ENCODE data around the gene USP3. TPM values are rescaled to one million over a fixed set of nuclear protein-coding genes. Genes with fewer than 3 reads are reported as not detected.

Gene USP3
- total and polyA plus RNA-seq, 5 donors from 2014 or later = 49.5 to 223 (median 55.7) TPM

DNA sequence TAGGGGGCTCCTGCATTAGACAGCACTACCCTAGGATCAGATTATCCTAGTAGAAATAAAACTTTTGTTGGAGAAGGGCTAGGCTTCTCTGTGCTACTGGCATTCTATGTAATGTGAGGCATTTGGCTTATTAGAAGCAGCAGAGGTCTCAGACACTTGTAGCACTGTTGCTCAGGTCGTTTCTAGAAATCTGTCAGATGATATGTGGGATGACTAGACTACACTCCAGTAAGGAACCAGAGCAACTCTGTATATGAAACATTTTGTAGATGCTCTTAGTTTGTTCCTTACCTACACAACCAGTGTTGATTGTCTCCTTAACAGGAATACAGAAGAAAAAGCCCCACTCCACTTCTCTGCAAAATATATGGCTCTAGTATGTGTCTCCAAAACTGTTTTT, 70.9 kb downstream of the USP3 start:
- H3K9me3 ChIP-seq (ENCODE audit: control insufficient read depth in 2 of 2, low read length in 2 of 2) = no peaks in the 10 kb centered on the region
- Mint-ChIP-seq H3K36me3 (peaks cover 49% of the 10 kb centered on the region), H3K27me3 (no peaks in the 10 kb centered on the region), H3K9me3 (no peaks in the 10 kb centered on the region), H3K4me3 (no peak overlapping the region), H3K4me1 (peaks cover 2 to 25% (median 9%) of the 10 kb centered on the region in 4 donors), H3K27ac (no peak overlapping the region)
- ATAC-seq (ENCODE audit: low read depth in 2 of 2) (no peak), DNase-seq (no peak)
- H3K27me3 ChIP-seq (ENCODE audit: control insufficient read depth, insufficient read depth, low read length) = no peaks in the 10 kb centered on the region
- no peak overlapping the region for H3K27ac ChIP-seq (ENCODE audit: insufficient read depth, low read length, poor library complexity, severe bottlenecking)
- H3K4me3 ChIP-seq (ENCODE audit: low read depth, low read length) = no peak overlapping the region
- H3K4me1 ChIP-seq (ENCODE audit: control insufficient read depth, insufficient read depth, low read length, poor library complexity, severe bottlenecking) = no peaks in the 10 kb centered on the region
- peaks cover 81% of the 10 kb centered on the region for H3K36me3 ChIP-seq (ENCODE audit: control insufficient read depth, insufficient read depth, low read length)

DNA sequence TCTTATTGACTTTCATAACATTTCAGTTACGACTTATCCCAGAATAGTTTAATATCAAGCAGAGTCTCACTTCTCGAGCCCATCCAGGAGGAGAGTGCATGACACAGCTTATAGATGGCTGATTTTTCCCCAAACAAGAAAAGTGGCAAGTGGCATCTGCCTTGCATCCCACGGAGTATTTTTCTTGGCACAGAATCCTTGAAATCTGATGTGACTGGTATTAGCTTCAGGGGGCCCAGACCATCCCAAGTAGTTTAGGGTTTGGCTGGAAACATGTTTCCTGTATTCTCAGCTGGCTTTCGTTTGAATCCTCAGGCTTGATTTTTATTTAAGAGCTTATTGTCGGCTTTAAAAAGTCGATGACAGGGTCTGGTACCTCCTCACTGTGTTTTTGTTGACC, 72.0 kb downstream of the USP3 start:
- H3K9me3 Mint-ChIP-seq = no peaks in the 10 kb centered on the region
- H3K4me3 ChIP-seq (ENCODE audit: low read depth, low read length) = no peak overlapping the region
- no peaks in the 10 kb centered on the region for H3K27me3 Mint-ChIP-seq
- no peak overlapping the region for H3K27ac ChIP-seq (ENCODE audit: insufficient read depth, low read length, poor library complexity, severe bottlenecking)
- no peaks in the 10 kb centered on the region for H3K27me3 ChIP-seq (ENCODE audit: control insufficient read depth, insufficient read depth, low read length)
- peaks cover 47% of the 10 kb centered on the region for H3K36me3 Mint-ChIP-seq
- no peaks in the 10 kb centered on the region for H3K4me1 ChIP-seq (ENCODE audit: control insufficient read depth, insufficient read depth, low read length, poor library complexity, severe bottlenecking)
- peaks cover 74% of the 10 kb centered on the region for H3K36me3 ChIP-seq (ENCODE audit: control insufficient read depth, insufficient read depth, low read length)
- H3K27ac Mint-ChIP-seq = peak overlapping the region in 2 of 3 donors; percentile 7 to 36
- DNase-seq = no peak
- H3K9me3 ChIP-seq (ENCODE audit: control insufficient read depth in 2 of 2, low read length in 2 of 2) = no peaks in the 10 kb centered on the region
- no peak for ATAC-seq (ENCODE audit: low read depth in 2 of 2)
- H3K4me3 Mint-ChIP-seq = no peak overlapping the region
- peaks cover 4 to 19% (median 12%) of the 10 kb centered on the region in 4 donors for H3K4me1 Mint-ChIP-seq

DNA sequence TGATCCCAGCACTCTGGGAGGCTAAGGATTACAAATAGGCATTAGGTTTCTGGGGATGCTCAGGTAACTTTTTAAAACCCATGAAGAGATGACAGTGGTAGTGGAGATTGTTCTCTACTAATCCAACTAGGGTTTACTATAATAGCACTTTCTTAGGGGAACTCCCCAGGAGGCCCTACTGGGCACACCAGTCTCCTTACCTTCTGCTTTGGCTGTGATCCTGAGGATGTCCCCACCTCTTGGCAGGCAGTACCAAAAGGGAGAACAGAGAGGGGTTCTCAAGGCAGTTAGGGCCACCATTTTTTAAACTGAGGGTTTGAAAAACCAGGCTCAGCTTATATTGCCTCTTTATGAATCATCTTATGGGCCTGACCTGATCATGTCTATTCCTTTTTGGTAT, 77.8 kb downstream of the USP3 start:
- no peak overlapping the region for H3K27ac ChIP-seq (ENCODE audit: insufficient read depth, low read length, poor library complexity, severe bottlenecking)
- H3K27ac Mint-ChIP-seq = peak overlapping the region; percentile 24 to 86 (median 50)
- H3K4me3 ChIP-seq (ENCODE audit: low read depth, low read length) = no peak overlapping the region
- H3K27me3 ChIP-seq (ENCODE audit: control insufficient read depth, insufficient read depth, low read length) = no peaks in the 10 kb centered on the region
- H3K4me3 Mint-ChIP-seq = no peak overlapping the region
- H3K27me3 Mint-ChIP-seq = no peaks in the 10 kb centered on the region
- no peaks in the 10 kb centered on the region for H3K9me3 ChIP-seq (ENCODE audit: control insufficient read depth in 2 of 2, low read length in 2 of 2)
- DNase-seq = no peak
- no peaks in the 10 kb centered on the region for H3K4me1 ChIP-seq (ENCODE audit: control insufficient read depth, insufficient read depth, low read length, poor library complexity, severe bottlenecking)
- H3K4me1 Mint-ChIP-seq = peaks cover 12 to 19% (median 15%) of the 10 kb centered on the region in 4 donors
- ATAC-seq (ENCODE audit: low read depth in 2 of 2) = no peak
- peaks cover 0 to 3% (median 0%) of the 10 kb centered on the region in 7 donors for H3K9me3 Mint-ChIP-seq
- H3K36me3 Mint-ChIP-seq = peaks cover 53% of the 10 kb centered on the region
- H3K36me3 ChIP-seq (ENCODE audit: control insufficient read depth, insufficient read depth, low read length) = peaks cover 64% of the 10 kb centered on the region

DNA sequence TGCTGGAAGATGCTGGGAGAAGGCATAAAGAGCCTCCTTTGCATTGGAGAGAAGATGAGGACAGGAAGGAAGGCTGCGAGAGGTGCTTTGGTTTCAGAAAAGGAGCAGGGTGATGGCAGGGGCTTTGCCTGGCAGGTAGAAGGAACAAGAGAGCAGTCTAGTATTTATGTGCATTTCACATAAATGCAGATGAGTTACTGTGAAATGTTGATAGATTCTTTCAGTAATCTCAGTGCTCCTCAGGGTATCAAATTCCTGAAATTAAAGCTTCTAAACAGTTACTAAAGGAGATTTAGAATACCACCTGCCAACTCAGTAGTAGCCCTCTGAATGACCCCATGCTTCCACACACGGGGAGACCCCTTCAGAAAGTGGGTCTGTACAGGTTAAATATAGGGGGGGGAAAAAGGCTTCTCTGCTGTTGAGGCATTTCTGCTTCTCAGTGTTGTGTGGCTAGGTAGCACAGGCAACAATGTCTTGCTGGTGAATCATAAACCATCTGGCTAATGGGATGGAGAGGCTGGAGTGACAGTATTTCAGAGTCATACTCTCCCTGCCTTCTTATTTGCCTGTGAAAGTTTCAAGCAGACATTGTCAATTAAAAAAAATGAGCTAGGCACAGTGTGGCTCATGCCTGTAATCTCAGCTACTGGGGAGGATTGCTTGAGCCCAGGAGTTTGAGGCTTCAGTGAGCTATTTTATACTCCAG, 78.5 kb downstream of the USP3 start:
- peaks cover 12 to 19% (median 15%) of the 10 kb centered on the region in 4 donors for H3K4me1 Mint-ChIP-seq
- Histone ChIP-seq H3K4me3 (ENCODE audit: low read depth, low read length) (no peak overlapping the region), H3K36me3 (ENCODE audit: control insufficient read depth, insufficient read depth, low read length) (peaks cover 64% of the 10 kb centered on the region), H3K27me3 (ENCODE audit: control insufficient read depth, insufficient read depth, low read length) (no peaks in the 10 kb centered on the region), H3K4me1 (ENCODE audit: control insufficient read depth, insufficient read depth, low read length, poor library complexity, severe bottlenecking) (no peaks in the 10 kb centered on the region), H3K27ac (ENCODE audit: insufficient read depth, low read length, poor library complexity, severe bottlenecking) (peak overlapping the region; percentile 5), H3K9me3 (ENCODE audit: control insufficient read depth in 2 of 2, low read length in 2 of 2) (no peaks in the 10 kb centered on the region)
- H3K27me3 Mint-ChIP-seq = no peaks in the 10 kb centered on the region
- DNase-seq (no peak), ATAC-seq (ENCODE audit: low read depth in 2 of 2) (no peak)
- H3K4me3 Mint-ChIP-seq = no peak overlapping the region
- H3K9me3 Mint-ChIP-seq = peaks cover 0 to 3% (median 0%) of the 10 kb centered on the region in 7 donors
- peak overlapping the region; percentile 24 to 86 (median 48) for H3K27ac Mint-ChIP-seq
- H3K36me3 Mint-ChIP-seq = peaks cover 53% of the 10 kb centered on the region

DNA sequence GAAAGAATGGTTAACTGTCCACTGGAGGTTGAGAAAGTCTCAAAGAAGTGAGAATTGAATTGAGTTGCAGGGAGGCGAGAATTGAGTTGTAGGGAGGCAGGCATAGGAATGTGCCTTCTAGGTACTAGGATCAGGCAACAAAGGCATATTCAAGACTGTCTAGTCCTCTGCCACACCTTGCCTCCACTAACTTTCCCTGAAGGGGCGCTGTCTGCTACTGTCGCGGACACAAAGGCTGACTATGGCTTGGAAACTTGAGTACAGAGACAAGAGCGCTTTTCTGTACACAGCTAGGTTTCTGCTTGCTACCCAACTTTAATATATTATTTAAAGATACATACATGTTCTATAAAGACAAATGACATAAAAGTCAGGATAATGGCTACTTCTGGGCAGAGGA, 82.4 kb downstream of the USP3 start:
- peaks cover 80% of the 10 kb centered on the region for H3K36me3 Mint-ChIP-seq
- peaks cover 13 to 19% (median 16%) of the 10 kb centered on the region in 4 donors for H3K4me1 Mint-ChIP-seq
- H3K4me3 Mint-ChIP-seq = no peak overlapping the region
- H3K27me3 Mint-ChIP-seq = no peaks in the 10 kb centered on the region
- ATAC-seq (ENCODE audit: low read depth in 2 of 2) = no peak
- H3K4me1 ChIP-seq (ENCODE audit: control insufficient read depth, insufficient read depth, low read length, poor library complexity, severe bottlenecking) = no peaks in the 10 kb centered on the region
- no peak for DNase-seq
- H3K27ac ChIP-seq (ENCODE audit: insufficient read depth, low read length, poor library complexity, severe bottlenecking) = no peak overlapping the region
- H3K9me3 Mint-ChIP-seq = peaks cover 0 to 3% (median 0%) of the 10 kb centered on the region in 7 donors
- H3K4me3 ChIP-seq (ENCODE audit: low read depth, low read length) = no peak overlapping the region
- peak overlapping the region; percentile 17 to 59 (median 39) for H3K27ac Mint-ChIP-seq
- no peaks in the 10 kb centered on the region for H3K9me3 ChIP-seq (ENCODE audit: control insufficient read depth in 2 of 2, low read length in 2 of 2)
- no peaks in the 10 kb centered on the region for H3K27me3 ChIP-seq (ENCODE audit: control insufficient read depth, insufficient read depth, low read length)
- peaks cover 89% of the 10 kb centered on the region for H3K36me3 ChIP-seq (ENCODE audit: control insufficient read depth, insufficient read depth, low read length)

DNA sequence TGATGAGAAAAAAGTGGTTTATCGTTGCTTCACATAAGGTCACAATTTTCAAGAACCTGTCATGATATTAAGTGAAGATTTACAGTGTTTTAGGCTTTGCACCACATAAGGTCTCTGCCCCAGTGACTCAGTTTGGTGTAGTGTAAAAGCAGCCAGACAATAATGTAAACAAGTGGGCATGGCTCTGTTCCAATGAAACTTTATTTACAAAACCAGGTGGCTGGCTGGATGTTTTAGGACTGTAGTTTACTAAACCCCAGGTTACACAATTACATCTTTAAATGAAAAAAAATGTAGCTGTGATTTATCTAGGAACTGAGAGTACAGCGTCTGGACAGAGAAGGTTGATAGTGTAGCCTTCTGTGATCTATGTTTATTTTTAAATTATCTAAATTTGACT, 83.1 kb downstream of the USP3 start:
- no peaks in the 10 kb centered on the region for H3K4me1 ChIP-seq (ENCODE audit: control insufficient read depth, insufficient read depth, low read length, poor library complexity, severe bottlenecking)
- Mint-ChIP-seq H3K4me3 (no peak overlapping the region), H3K4me1 (peaks cover 9 to 19% (median 16%) of the 10 kb centered on the region in 4 donors), H3K27me3 (no peaks in the 10 kb centered on the region), H3K27ac (no peak overlapping the region), H3K9me3 (peaks cover 0 to 3% (median 0%) of the 10 kb centered on the region in 7 donors), H3K36me3 (peaks cover 77% of the 10 kb centered on the region)
- H3K27me3 ChIP-seq (ENCODE audit: control insufficient read depth, insufficient read depth, low read length) = no peaks in the 10 kb centered on the region
- no peak overlapping the region for H3K4me3 ChIP-seq (ENCODE audit: low read depth, low read length)
- peaks cover 85% of the 10 kb centered on the region for H3K36me3 ChIP-seq (ENCODE audit: control insufficient read depth, insufficient read depth, low read length)
- DNase-seq (no peak), ATAC-seq (ENCODE audit: low read depth in 2 of 2) (no peak)
- no peak overlapping the region for H3K27ac ChIP-seq (ENCODE audit: insufficient read depth, low read length, poor library complexity, severe bottlenecking)
- no peaks in the 10 kb centered on the region for H3K9me3 ChIP-seq (ENCODE audit: control insufficient read depth in 2 of 2, low read length in 2 of 2)

DNA sequence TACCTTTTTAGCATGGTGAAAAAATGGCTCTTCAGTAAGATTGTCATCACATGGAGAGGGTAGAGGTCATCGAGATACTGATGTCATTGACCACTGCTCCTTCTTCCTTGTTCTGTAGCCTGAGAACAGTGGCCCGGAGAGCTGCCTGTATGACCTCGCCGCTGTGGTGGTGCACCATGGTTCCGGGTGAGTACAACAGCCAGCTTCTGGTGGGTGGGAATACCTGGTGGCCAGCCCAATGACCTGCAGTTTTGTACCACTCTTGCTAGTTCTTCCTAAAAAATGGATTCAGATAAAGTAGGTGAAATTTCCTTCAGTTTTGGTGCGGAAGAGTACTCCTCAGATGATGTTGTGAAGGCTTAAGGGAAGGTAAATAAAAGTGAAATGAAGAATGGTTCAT, 84.4 kb downstream of the USP3 start:
- no peak for ATAC-seq (ENCODE audit: low read depth in 2 of 2)
- Mint-ChIP-seq H3K36me3 (peaks cover 75% of the 10 kb centered on the region), H3K27ac (no peak overlapping the region), H3K27me3 (no peaks in the 10 kb centered on the region), H3K4me3 (no peak overlapping the region), H3K4me1 (peaks cover 8 to 26% (median 15%) of the 10 kb centered on the region in 4 donors), H3K9me3 (peaks cover 0 to 3% (median 0%) of the 10 kb centered on the region in 7 donors)
- Histone ChIP-seq H3K4me1 (ENCODE audit: control insufficient read depth, insufficient read depth, low read length, poor library complexity, severe bottlenecking) (no peaks in the 10 kb centered on the region), H3K4me3 (ENCODE audit: low read depth, low read length) (no peak overlapping the region), H3K27me3 (ENCODE audit: control insufficient read depth, insufficient read depth, low read length) (no peaks in the 10 kb centered on the region), H3K36me3 (ENCODE audit: control insufficient read depth, insufficient read depth, low read length) (peaks cover 84% of the 10 kb centered on the region), H3K9me3 (ENCODE audit: control insufficient read depth in 2 of 2, low read length in 2 of 2) (no peaks in the 10 kb centered on the region), H3K27ac (ENCODE audit: insufficient read depth, low read length, poor library complexity, severe bottlenecking) (no peak overlapping the region)
- DNase-seq = no peak
